AG09319 (cell line): ENCODE results near the gene CFAP299.

Experiments
- DNase-seq: peaks from one replicate; pipeline ENCODE4 v3.0.0-alpha.2; 2010; ENCODE audit warnings: low read depth; ENCODE audit errors: extremely low read depth
- CTCF ChIP-seq: IDR thresholded peaks from 2 replicates; pipeline ENCODE4 v1.5.1; 2011; ENCODE audit warnings: low read depth, mild to moderate bottlenecking, inconsistent platforms, low read length, moderate library complexity

CFAP299 gene

DNA sequence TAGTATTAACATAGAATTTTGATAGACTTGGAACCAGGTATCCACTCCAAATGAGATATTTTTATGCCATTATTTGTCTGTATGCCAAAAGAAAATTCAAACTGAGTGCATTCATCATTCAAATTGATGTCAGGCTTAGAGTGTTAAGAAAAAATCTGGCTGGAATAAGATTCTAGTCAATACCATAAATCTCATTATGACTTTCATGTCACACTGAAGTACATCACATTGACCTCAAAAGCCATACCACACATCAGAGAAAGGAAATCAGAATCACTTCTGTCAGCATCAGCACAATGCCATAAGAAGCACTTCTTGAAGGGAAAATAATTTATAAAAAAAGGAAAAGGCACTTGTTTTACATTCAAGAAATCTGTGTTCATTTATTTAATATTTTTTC lies 575.9 kb downstream of the CFAP299 start:
- no peak for DNase-seq
- TF ChIP-seq CTCF, result no peak

DNA sequence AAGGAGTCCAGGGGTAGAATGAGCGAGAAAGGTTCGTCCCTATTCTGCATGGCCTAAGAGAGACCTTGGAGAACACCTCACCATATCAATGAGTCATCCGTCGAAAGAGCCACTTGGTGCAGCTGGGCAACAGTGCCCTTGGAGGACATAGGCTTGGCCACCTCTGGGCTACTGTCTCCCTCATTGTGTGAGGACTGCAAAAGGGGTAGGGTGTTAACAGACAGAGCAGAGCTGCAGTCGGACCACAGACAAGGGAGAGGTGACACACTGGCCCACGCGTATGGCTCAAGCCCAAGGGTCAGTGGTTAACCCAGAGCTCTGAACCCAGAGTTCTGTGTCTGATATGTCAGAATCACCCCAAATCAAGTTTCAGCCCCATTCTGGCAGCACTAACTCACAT lies 576.8 kb downstream of the CFAP299 start:
- no peak for TF ChIP-seq CTCF
- DNase-seq, result no peak

DNA sequence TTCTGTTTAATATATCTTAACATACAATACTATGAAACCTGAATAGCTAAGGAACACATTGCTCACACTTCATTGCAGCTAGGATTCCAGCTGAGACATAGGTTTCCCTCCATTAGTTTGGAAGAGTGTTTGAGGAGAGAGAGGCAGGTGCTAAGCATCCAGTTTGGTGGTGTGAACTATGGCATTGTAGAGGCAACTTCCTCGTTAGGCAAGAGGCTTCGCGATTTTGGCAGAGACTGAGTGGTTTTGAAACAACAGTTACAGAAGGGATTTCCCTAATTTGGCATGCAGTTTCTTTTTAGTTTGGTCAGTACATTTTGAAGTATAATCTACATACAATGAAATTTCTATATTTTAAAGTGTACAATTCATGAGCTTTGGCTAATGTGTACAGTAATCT lies 577.9 kb downstream of the CFAP299 start:
- no peak for TF ChIP-seq CTCF
- DNase-seq, result no peak

- no peak for TF ChIP-seq CTCF
- DNase-seq, result no peak
These were observed 581.2 kb downstream of the CFAP299 start for GRCh38 chr4:80916770-80917169.

GRCh38 chr4:80918004-80918403 lies 582.5 kb downstream of the CFAP299 start:
- no peak for DNase-seq
- no peak for TF ChIP-seq CTCF

GRCh38 chr4:80921441-80921840 lies 585.9 kb downstream of the CFAP299 start:
- DNase-seq, result no peak
- no peak for TF ChIP-seq CTCF

DNA sequence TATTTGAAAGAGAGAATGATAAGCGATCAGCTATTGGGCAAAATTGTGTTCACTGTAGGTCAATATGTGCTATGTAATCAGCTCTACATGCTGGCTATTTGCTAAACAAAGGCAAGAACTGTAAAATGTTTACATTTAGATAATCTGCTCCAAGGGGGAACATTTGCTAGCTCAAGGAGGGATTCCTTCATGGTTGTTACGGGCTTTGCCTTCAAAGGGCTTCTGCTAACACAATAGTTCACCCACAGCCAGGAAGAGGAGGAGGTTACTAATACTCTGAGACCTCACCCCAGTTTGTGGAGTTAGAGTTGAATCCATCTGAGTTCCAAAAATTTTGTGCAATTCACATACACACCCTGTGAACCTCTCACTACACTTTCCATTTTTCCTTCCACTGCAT lies 587.4 kb downstream of the CFAP299 start:
- no peak for TF ChIP-seq CTCF
- no peak for DNase-seq
